Ovary (tissue), 3 donors: ENCODE measurements around the gene SLC22A1.

Source experiments
- CTCF ChIP-seq, 3 donors: fragments of 450-650 bp in 2 of 3; fragments of 200-600 bp in 1 of 3; IDR thresholded peaks; one replicate each; pipeline versions ENCODE4 v1.5.1 to v1.8.0; 2016 to 2022; ENCODE audit warnings: antibody characterized with exemption in 3 of 3, mild to moderate bottlenecking in 1 of 3
- EP300 ChIP-seq: sonication (generic); formaldehyde crosslinking; IDR thresholded peaks from one replicate; pipeline ENCODE4 v1.6.1; 2017; ENCODE audit warnings: antibody characterized with exemption
- POLR2A ChIP-seq: fragments of 450-650 bp; IDR thresholded peaks from one replicate; pipeline ENCODE4 v1.6.1; 2017; ENCODE audit warnings: antibody characterized with exemption, mild to moderate bottlenecking, moderate library complexity
- donor health status: DM: no; HTN: no; CAD: no.

GRCh38 chr6:160135907-160136655, 14.5 kb downstream of the SLC22A1 start:
- no peak for TF ChIP-seq CTCF (IDR thresholded peaks at IDR 0.05)
- TF ChIP-seq POLR2A, result no peak
- no peak for TF ChIP-seq EP300
